ENCODE results near the gene SCAMP4.

Gene SCAMP4

DNA sequence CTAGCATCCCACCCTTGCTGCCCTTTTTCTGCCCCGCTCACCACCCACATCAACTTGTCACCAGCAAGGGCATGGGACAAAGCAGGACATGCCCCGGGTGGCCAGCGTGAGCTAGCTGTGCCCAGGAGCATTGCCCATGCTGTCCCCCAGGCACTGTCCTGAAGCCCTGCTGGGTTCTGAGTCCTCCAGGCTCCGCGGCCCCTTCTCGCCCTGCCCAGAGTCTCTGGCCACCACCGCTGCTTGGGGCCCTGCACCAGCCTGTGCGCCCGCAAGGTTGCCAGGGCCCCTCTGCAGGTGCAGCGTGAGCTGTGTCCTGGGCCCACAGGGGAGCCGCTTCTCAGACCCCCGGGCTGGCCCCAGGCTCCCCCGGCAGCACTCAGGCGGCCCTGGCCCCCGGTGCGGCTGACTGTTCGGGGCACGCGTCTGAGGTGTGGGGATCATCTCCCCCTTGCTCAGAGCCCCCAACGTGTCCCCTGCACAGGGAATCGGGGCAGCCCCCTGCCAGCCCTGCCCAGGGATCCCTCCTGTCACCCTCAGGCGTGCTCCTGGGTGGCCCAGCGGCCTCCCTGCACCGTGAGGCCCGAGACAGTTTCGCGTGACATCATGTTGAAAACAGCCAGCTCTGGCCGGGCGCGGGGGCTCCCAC is 39.8 kb downstream of the SCAMP4 start:
- Mint-ChIP-seq H3K27ac (no peak overlapping the region), H3K27me3 (no peaks in the 10 kb centered on the region)
- ATAC-seq = no peak

DNA sequence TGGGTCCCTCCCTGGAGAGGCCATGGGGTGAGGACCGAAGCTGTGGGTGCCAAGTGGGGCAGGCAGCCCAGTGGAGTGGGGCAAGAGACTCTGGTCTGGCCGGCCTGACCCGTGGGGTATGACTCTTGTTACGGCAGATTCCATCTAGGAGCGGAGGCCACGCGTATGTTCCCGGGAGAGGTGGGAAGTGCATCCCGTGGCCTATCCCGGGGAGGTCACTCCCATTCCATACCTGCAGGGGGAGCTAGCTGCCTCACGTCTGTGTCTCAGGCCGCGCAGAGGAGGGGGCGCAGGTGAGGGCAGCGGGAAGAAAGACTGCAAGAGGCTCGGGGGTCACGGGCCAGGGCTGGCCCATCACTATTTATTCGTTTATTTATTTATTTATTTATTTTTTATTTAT is 40.7 kb downstream of the SCAMP4 start:
- Mint-ChIP-seq H3K9me3 (no peaks in the 10 kb centered on the region), H3K27ac (peak overlapping the region; percentile 39), H3K4me1 (peaks cover 54% of the 10 kb centered on the region), H3K27me3 (no peaks in the 10 kb centered on the region), H3K4me3 (no peak overlapping the region), H3K36me3 (peaks cover 7% of the 10 kb centered on the region)
- no peak for ATAC-seq

More for the DNA sequence above, 39.8 kb downstream of the SCAMP4 start:
- no peaks in the 10 kb centered on the region for H3K9me3 Mint-ChIP-seq
- H3K4me1 Mint-ChIP-seq = peaks cover 57% of the 10 kb centered on the region
- H3K36me3 Mint-ChIP-seq = peaks cover 7% of the 10 kb centered on the region
- no peak overlapping the region for H3K4me3 Mint-ChIP-seq

DNA sequence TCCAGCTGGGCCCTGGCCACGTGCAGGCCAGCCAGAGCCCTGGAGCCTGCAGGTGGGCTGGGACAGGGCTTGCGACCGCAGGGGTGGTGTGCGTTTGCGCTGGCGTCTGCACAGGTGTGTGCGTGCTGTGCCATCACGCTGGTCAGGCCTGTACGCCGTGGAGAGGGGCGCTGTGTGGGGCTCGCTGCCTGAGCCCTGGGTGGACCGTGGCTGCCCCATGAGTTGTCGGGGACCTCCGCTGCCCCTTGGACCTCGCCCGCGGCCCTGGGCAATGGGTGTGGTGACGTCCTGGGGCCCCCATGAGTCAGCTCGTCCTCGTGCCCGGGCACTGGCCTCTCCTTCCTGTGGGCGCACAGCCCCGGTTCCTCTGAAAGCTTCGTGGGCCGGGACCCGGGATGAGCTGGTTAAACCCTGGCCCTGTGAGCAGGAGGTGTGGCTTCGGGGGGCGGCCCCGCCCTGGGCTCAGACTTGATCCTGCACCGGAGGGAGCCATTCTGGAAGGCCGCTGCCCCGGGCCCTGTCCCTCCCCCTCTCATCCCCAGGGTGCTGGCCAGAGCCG is 42.5 kb downstream of the SCAMP4 start:
- no peak overlapping the region for H3K4me3 Mint-ChIP-seq
- peaks cover 43% of the 10 kb centered on the region for H3K4me1 Mint-ChIP-seq
- no peak for ATAC-seq
- H3K9me3 Mint-ChIP-seq = no peaks in the 10 kb centered on the region
- H3K27ac Mint-ChIP-seq = no peak overlapping the region
- peaks cover 7% of the 10 kb centered on the region for H3K36me3 Mint-ChIP-seq
- no peaks in the 10 kb centered on the region for H3K27me3 Mint-ChIP-seq

- no peak for ATAC-seq
- H3K36me3 Mint-ChIP-seq = peaks cover 7% of the 10 kb centered on the region
Measured at GRCh38 chr19:1949304-1950101, 44.3 kb downstream of the SCAMP4 start.

GRCh38 chr19:1950640-1951039 is 45.4 kb downstream of the SCAMP4 start:
- Mint-ChIP-seq H3K9me3 (no peaks in the 10 kb centered on the region), H3K27ac (no peak overlapping the region), H3K4me1 (peaks cover 19% of the 10 kb centered on the region), H3K27me3 (no peaks in the 10 kb centered on the region), H3K4me3 (no peak overlapping the region), H3K36me3 (peaks cover 7% of the 10 kb centered on the region)
- ATAC-seq = no peak

More at GRCh38 chr19:1949304-1950101, 44.3 kb downstream of the SCAMP4 start:
- Mint-ChIP-seq H3K9me3 (no peaks in the 10 kb centered on the region), H3K4me1 (peaks cover 26% of the 10 kb centered on the region), H3K4me3 (no peak overlapping the region), H3K27ac (peak overlapping the region; percentile 21), H3K27me3 (no peaks in the 10 kb centered on the region)

GRCh38 chr19:1952635-1953034 is 47.4 kb downstream of the SCAMP4 start:
- Mint-ChIP-seq H3K27me3 (no peaks in the 10 kb centered on the region), H3K4me3 (no peak overlapping the region), H3K4me1 (peaks cover 24% of the 10 kb centered on the region), H3K27ac (no peak overlapping the region), H3K9me3 (no peaks in the 10 kb centered on the region), H3K36me3 (peaks cover 7% of the 10 kb centered on the region)
- ATAC-seq = no peak

GRCh38 chr19:1953037-1953436 is 47.8 kb downstream of the SCAMP4 start:
- no peaks in the 10 kb centered on the region for H3K9me3 Mint-ChIP-seq
- no peak for ATAC-seq
- peaks cover 24% of the 10 kb centered on the region for H3K4me1 Mint-ChIP-seq
- no peak overlapping the region for H3K27ac Mint-ChIP-seq
- H3K4me3 Mint-ChIP-seq = no peak overlapping the region
- H3K27me3 Mint-ChIP-seq = no peaks in the 10 kb centered on the region
- peaks cover 7% of the 10 kb centered on the region for H3K36me3 Mint-ChIP-seq

GRCh38 chr19:1953441-1954094 is 48.4 kb downstream of the SCAMP4 start:
- H3K27ac Mint-ChIP-seq = no peak overlapping the region
- H3K9me3 Mint-ChIP-seq = no peaks in the 10 kb centered on the region
- H3K4me1 Mint-ChIP-seq = peaks cover 22% of the 10 kb centered on the region
- no peak for ATAC-seq
- no peak overlapping the region for H3K4me3 Mint-ChIP-seq
- peaks cover 7% of the 10 kb centered on the region for H3K36me3 Mint-ChIP-seq
- no peaks in the 10 kb centered on the region for H3K27me3 Mint-ChIP-seq

- no peak overlapping the region for H3K4me3 Mint-ChIP-seq
- H3K27me3 Mint-ChIP-seq = no peaks in the 10 kb centered on the region
- no peak overlapping the region for H3K27ac Mint-ChIP-seq
- no peak for ATAC-seq
- H3K36me3 Mint-ChIP-seq = peaks cover 1% of the 10 kb centered on the region
- H3K9me3 Mint-ChIP-seq = no peaks in the 10 kb centered on the region
- H3K4me1 Mint-ChIP-seq = peaks cover 13% of the 10 kb centered on the region
Measured at GRCh38 chr19:1954532-1954933, 49.3 kb downstream of the SCAMP4 start.

DNA sequence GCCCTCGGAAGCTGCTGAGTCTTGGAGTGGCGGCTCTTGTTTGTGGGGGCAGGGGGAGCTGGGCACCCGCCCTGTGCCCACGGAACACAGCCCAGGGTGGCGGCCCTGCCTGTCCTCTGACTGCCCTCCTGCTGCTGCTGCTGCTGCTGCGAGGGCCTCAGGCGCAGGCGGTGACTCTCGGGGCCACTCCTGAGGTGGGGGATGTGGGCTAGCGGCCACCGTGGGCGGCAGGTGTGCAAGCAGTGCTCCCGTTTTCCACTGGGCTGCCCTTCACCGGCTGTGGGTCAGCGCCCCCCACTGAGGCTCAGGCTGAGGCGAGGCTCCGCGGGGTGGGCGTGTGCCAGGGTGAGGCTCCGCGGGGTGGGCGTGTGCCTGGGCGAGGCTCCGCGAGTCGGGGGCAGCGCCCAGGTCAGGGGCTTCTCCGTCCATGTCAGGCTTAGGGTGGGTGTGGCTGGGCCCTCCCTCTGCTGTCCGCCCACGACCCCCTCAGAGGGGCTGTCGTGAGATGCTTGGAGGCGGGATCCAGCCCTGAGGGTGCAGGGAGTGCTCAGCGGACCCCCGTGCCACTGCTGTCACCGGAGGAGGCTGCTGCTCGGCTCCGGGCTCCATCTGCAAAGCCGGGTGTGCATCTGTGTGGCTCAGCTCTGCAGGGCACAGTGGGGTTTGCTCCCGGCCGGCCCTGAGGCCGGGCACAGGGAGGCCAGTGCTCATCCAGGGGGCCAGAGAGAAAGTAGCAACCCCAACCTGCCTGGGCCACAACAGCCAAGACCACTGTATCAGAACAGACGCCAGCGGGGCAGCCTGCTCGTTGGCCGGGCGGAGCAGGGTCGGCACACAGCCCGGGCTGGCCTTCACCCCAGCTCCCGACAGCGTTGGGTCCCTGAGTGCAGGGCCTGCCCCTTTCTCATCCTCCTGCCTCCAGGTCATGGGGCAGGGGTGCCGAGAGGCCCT is 50.2 kb downstream of the SCAMP4 start:
- no peak for ATAC-seq
- H3K4me3 Mint-ChIP-seq = no peak overlapping the region
- H3K9me3 Mint-ChIP-seq = no peaks in the 10 kb centered on the region
- no peak overlapping the region for H3K27ac Mint-ChIP-seq
- H3K4me1 Mint-ChIP-seq = peaks cover 20% of the 10 kb centered on the region
- no peaks in the 10 kb centered on the region for H3K27me3 Mint-ChIP-seq
- no peaks in the 10 kb centered on the region for H3K36me3 Mint-ChIP-seq

GRCh38 chr19:1956122-1956494 is 50.9 kb downstream of the SCAMP4 start:
- Mint-ChIP-seq H3K4me1 (peaks cover 27% of the 10 kb centered on the region), H3K36me3 (no peaks in the 10 kb centered on the region), H3K9me3 (no peaks in the 10 kb centered on the region), H3K27me3 (no peaks in the 10 kb centered on the region), H3K27ac (no peak overlapping the region), H3K4me3 (no peak overlapping the region)
- no peak for ATAC-seq

GRCh38 chr19:1956868-1957492 is 51.8 kb downstream of the SCAMP4 start:
- H3K4me3 Mint-ChIP-seq = no peak overlapping the region
- no peak for ATAC-seq
- H3K4me1 Mint-ChIP-seq = peaks cover 36% of the 10 kb centered on the region
- H3K27ac Mint-ChIP-seq = no peak overlapping the region
- H3K36me3 Mint-ChIP-seq = no peaks in the 10 kb centered on the region
- H3K9me3 Mint-ChIP-seq = no peaks in the 10 kb centered on the region
- H3K27me3 Mint-ChIP-seq = no peaks in the 10 kb centered on the region

GRCh38 chr19:1957562-1958248 is 52.5 kb downstream of the SCAMP4 start:
- Mint-ChIP-seq H3K27ac (no peak overlapping the region), H3K4me3 (no peak overlapping the region), H3K27me3 (no peaks in the 10 kb centered on the region), H3K4me1 (peaks cover 37% of the 10 kb centered on the region), H3K9me3 (no peaks in the 10 kb centered on the region), H3K36me3 (no peaks in the 10 kb centered on the region)
- ATAC-seq = no peak

All from stimulated activated memory B cell treated with anti-CD40 and anti-IgM and Interleukin-4, amounts not matched to agents 10 μg/mL and 1 μg/mL and 100 μg/mL, for 72 hours (primary cell).